H9 (cell line): ENCODE measurements around the gene BCL2L2. TPM values are rescaled to one million over a fixed set of nuclear protein-coding genes. Genes with fewer than 3 reads are reported as not detected.

Experiments used
- DNase-seq: peaks from one replicate; pipeline ENCODE4 v3.0.0-alpha.2; 2017
- H2AFZ ChIP-seq: one replicate; pipeline ENCODE4 v1.6.1; 2013; ENCODE audit warnings: mild to moderate bottlenecking, low read length, control low read depth, moderate library complexity
- H2AK5ac ChIP-seq: 2 replicates; pipeline ENCODE4 v1.6.1; 2013; ENCODE audit warnings: low read length, control low read depth, mixed read lengths; ENCODE audit not compliant: insufficient read length
- H2BK120ac ChIP-seq: one replicate; pipeline ENCODE4 v1.6.1; 2013; ENCODE audit warnings: low read depth, mild to moderate bottlenecking, low read length, control low read depth, inconsistent platforms; ENCODE audit not compliant: poor library complexity, severe bottlenecking
- H2BK12ac ChIP-seq: 2 replicates; pipeline ENCODE4 v1.6.1; 2013; ENCODE audit warnings: low read length, control low read depth, mixed read lengths, low read depth; ENCODE audit not compliant: insufficient read length
- H2BK15ac ChIP-seq: 2 replicates; pipeline ENCODE4 v1.6.1; 2013; ENCODE audit warnings: low read depth, low read length, control low read depth
- H2BK20ac ChIP-seq: one replicate; pipeline ENCODE4 v1.6.1; 2013; ENCODE audit warnings: low read depth, mild to moderate bottlenecking, low read length, control low read depth, inconsistent platforms; ENCODE audit not compliant: poor library complexity, severe bottlenecking
- H2BK5ac ChIP-seq: 2 replicates; pipeline ENCODE4 v1.6.1; 2013; ENCODE audit warnings: low read length, control low read depth, mixed read lengths; ENCODE audit not compliant: insufficient read length
- H3K14ac ChIP-seq: 2 replicates; pipeline ENCODE4 v1.6.1; 2013; ENCODE audit warnings: low read length, control low read depth; ENCODE audit not compliant: insufficient read depth
- H3K18ac ChIP-seq: 2 replicates; pipeline ENCODE4 v1.6.1; 2013; ENCODE audit warnings: low read depth, mild to moderate bottlenecking, mixed read lengths, low read length, control low read depth; ENCODE audit not compliant: insufficient read length
- H3K23ac ChIP-seq: 2 replicates; pipeline ENCODE4 v1.6.1; 2013; ENCODE audit warnings: low read length, control low read depth, mixed read lengths, low read depth; ENCODE audit not compliant: insufficient read length
- H3K23me2 ChIP-seq: 2 replicates; pipeline ENCODE4 v1.6.1; 2013; ENCODE audit warnings: low read depth, mild to moderate bottlenecking, mixed read lengths, low read length, control low read depth; ENCODE audit not compliant: insufficient read length, poor library complexity, severe bottlenecking
- H3K27ac ChIP-seq: 2 replicates; pipeline ENCODE4 v1.5.1; 2013; ENCODE audit warnings: low read length, control low read depth, mixed read lengths, low read depth; ENCODE audit not compliant: insufficient read length
- H3K27me3 ChIP-seq: 2 replicates; pipeline ENCODE4 v1.6.1; 2013; ENCODE audit warnings: low read length, control low read depth, inconsistent platforms; ENCODE audit not compliant: insufficient read depth
- H3K4ac ChIP-seq: 2 replicates; pipeline ENCODE4 v1.6.1; 2013; ENCODE audit warnings: low read depth, mild to moderate bottlenecking, control low read depth, inconsistent platforms, low read length, moderate library complexity
- H3K4me1 ChIP-seq: 2 replicates; pipeline ENCODE4 v1.6.1; 2013; ENCODE audit warnings: low read length, control low read depth, inconsistent platforms; ENCODE audit not compliant: insufficient read depth
- H3K4me2 ChIP-seq: 2 replicates; pipeline ENCODE4 v1.6.1; 2013; ENCODE audit warnings: low read length, control low read depth, mixed read lengths; ENCODE audit not compliant: insufficient read length, insufficient read depth
- H3K56ac ChIP-seq: 2 replicates; pipeline ENCODE4 v1.6.1; 2013; ENCODE audit warnings: low read depth, mild to moderate bottlenecking, mixed read lengths, low read length, control low read depth; ENCODE audit not compliant: insufficient read length
- H3K79me1 ChIP-seq: 2 replicates; pipeline ENCODE4 v1.6.1; 2013; ENCODE audit warnings: low read depth, mild to moderate bottlenecking, moderate library complexity, low read length, control low read depth, inconsistent platforms; ENCODE audit not compliant: insufficient read depth, poor library complexity, severe bottlenecking
- H3K79me2 ChIP-seq: 2 replicates; pipeline ENCODE4 v1.6.1; 2013; ENCODE audit warnings: low read length, control low read depth, inconsistent platforms; ENCODE audit not compliant: insufficient read depth
- H3K9ac ChIP-seq: 2 replicates; pipeline ENCODE4 v1.6.1; 2013; ENCODE audit warnings: low read length, control low read depth, mixed read lengths; ENCODE audit not compliant: insufficient read length; ENCODE audit errors: extremely low read depth
- H3K9me3 ChIP-seq: one replicate; pipeline ENCODE4 v1.6.1; 2013; ENCODE audit warnings: low read depth, low read length, inconsistent platforms; ENCODE audit not compliant: control insufficient read depth
- H3T11ph ChIP-seq: one replicate; pipeline ENCODE4 v1.6.1; 2013; ENCODE audit warnings: mild to moderate bottlenecking, low read length, control low read depth, inconsistent platforms
- H4K20me1 ChIP-seq: one replicate; pipeline ENCODE4 v1.6.1; 2013; ENCODE audit not compliant: control insufficient read depth, insufficient read length, insufficient read depth
- H4K5ac ChIP-seq: 2 replicates; pipeline ENCODE4 v1.6.1; 2013; ENCODE audit warnings: low read depth, mild to moderate bottlenecking, mixed read lengths, low read length, control low read depth; ENCODE audit not compliant: insufficient read length
- H4K8ac ChIP-seq: replicated peaks from 2 replicates; pipeline ENCODE4 v1.6.1; 2013; ENCODE audit warnings: low read length, control low read depth, mixed read lengths, low read depth; ENCODE audit not compliant: insufficient read length
- H4K91ac ChIP-seq: 2 replicates; pipeline ENCODE4 v1.6.1; 2013; ENCODE audit warnings: low read depth, mild to moderate bottlenecking, moderate library complexity, mixed read lengths, low read length, control low read depth; ENCODE audit not compliant: insufficient read length
- H3K27ac Mint-ChIP-seq, 3 experiments: 2 replicates in 2 of 3; 3 replicates in 1 of 3; pipeline ENCODE4 v1.8.0; 2020 to 2021; ENCODE audit warnings: mixed read lengths in 3 of 3, mild to moderate bottlenecking in 1 of 3, moderate library complexity in 1 of 3
- H3K27me3 Mint-ChIP-seq: 2 replicates; pipeline ENCODE4 v1.8.0; 2021; ENCODE audit warnings: low read depth, mild to moderate bottlenecking, moderate library complexity, mixed read lengths
- H3K36me3 Mint-ChIP-seq, 3 experiments: 2 replicates in 2 of 3; 3 replicates in 1 of 3; pipeline ENCODE4 v1.8.0; 2020 to 2021; ENCODE audit warnings: low read depth in 3 of 3, mixed read lengths in 3 of 3; ENCODE audit not compliant: insufficient read depth in 1 of 3
- H3K4me1 Mint-ChIP-seq, 2 experiments: 2 replicates each; pipeline ENCODE4 v1.8.0; 2020; ENCODE audit warnings: mixed read lengths in 2 of 2
- H3K4me3 Mint-ChIP-seq, 2 experiments: 2 replicates in 1 of 2; 3 replicates in 1 of 2; pipeline ENCODE4 v1.8.0; 2020 to 2021; ENCODE audit warnings: mild to moderate bottlenecking in 2 of 2, mixed read lengths in 2 of 2, moderate library complexity in 1 of 2
- H3K9me3 Mint-ChIP-seq, 2 experiments: 2 replicates in 1 of 2; 3 replicates in 1 of 2; pipeline ENCODE4 v1.8.0; 2020; ENCODE audit warnings: mild to moderate bottlenecking in 2 of 2, mixed read lengths in 2 of 2, moderate library complexity in 1 of 2
- WGBS: extraction: QIAGEN DNeasy Blood & Tissue Kit; methylation state at CpG from one replicate; pipeline ENCODE4 v1.1.7; 2013; ENCODE audit warnings: missing lambda C conversion rate, low lambda C conversion rate, mixed read lengths; ENCODE audit not compliant: insufficient read length; ENCODE audit errors: extremely low coverage; 5-methylcytosine and 5-hydroxymethylcytosine counted together
- total RNA-seq: library from RNA; stranded (reverse); gene quantifications from 2 replicates; pipeline ENCODE4 v1.2.1, GENCODE V29; 2021
- TF ChIP-seq, protein P1 (sequence below): fragments of 200-600 bp; sonication (generic); conservative IDR thresholded peaks from 3 replicates; pipeline ENCODE4 v1.8.0; 2021; ENCODE audit warnings: antibody characterized with exemption, mild to moderate bottlenecking

BCL2L2 gene
- total RNA-seq, 1 experiment from 2014 or later, result 8.4 TPM

DNA sequence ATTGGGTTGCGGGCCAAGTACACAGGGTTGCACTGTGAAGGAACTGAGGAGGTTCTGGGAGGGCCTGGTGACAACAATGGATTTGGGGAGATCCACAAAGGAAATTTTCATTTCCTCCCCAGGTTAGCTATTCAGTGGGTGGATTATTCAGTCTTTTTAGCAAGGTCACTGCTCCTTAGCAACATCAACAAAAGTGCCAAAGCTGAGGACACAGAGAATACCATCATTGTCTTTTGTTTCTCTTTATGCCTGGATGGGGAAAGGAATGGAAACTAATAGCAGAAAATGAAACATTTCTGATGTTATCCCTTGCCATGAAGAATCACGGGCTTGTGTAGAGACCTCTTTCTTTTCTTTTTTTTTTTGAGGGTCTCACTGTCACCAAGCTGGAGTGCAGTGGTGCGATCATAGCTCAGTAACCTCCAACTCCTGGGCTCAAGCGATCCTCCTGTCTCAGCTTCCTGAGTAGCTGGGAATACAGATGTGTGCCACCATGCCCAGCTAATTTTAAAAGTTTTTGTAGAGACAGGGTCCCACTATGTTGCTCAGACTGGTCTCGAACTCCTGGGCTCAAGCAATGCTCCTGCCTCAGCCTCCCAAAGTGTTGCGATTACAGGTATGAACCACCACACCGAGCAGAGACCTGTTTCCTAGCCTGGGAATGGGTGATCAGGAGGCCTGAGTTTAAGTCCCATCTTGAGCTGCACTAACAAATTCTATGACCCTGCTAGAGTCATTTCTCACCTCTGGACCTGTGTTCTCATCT, 10.4 kb upstream of the BCL2L2 start:
- no peaks in the 10 kb centered on the region for H4K20me1 ChIP-seq
- no peak overlapping the region for H3K4ac ChIP-seq
- H3K79me1 ChIP-seq, result no peaks in the 10 kb centered on the region
- H2BK15ac ChIP-seq, result no peak overlapping the region
- DNase-seq, result no peak
- H2BK120ac ChIP-seq, result no peak overlapping the region
- Mint-ChIP-seq H3K27me3 (peaks cover 97% of the 10 kb centered on the region), H3K4me1 (peaks cover 21 to 29% of the 10 kb centered on the region in 2 experiments), H3K36me3 (peaks cover 0 to 10% (median 0%) of the 10 kb centered on the region in 3 experiments; a peak in 1 of 7 replicates), H3K27ac (no peak overlapping the region), H3K4me3 (peak overlapping the region in 1 of 2 experiments; percentile 7; a peak in 2 of 5 replicates), H3K9me3 (peaks cover 0 to 5% of the 10 kb centered on the region in 2 experiments; a peak in 1 of 5 replicates)
- no peaks in the 10 kb centered on the region for H3K9me3 ChIP-seq
- H2AFZ ChIP-seq, result no peak overlapping the region
- H3K14ac ChIP-seq, result no peak overlapping the region
- no peak overlapping the region for H3T11ph ChIP-seq
- H4K91ac ChIP-seq, result no peak overlapping the region
- no CpG with 5 or more reads among the region's 7 CpGs for WGBS
- no peak overlapping the region for H3K27ac ChIP-seq
- no peak overlapping the region for H3K23ac ChIP-seq
- peaks cover 5% of the 10 kb centered on the region for H3K23me2 ChIP-seq
- H3K56ac ChIP-seq, result no peak overlapping the region
- H2AK5ac ChIP-seq, result no peak overlapping the region
- no peak overlapping the region for H3K9ac ChIP-seq
- no peaks in the 10 kb centered on the region for H3K79me2 ChIP-seq
- no peak overlapping the region for H3K18ac ChIP-seq
- H2BK20ac ChIP-seq, result no peak overlapping the region
- H3K4me1 ChIP-seq, result no peaks in the 10 kb centered on the region
- H2BK5ac ChIP-seq, result no peak overlapping the region
- TF ChIP-seq, protein P1, sequence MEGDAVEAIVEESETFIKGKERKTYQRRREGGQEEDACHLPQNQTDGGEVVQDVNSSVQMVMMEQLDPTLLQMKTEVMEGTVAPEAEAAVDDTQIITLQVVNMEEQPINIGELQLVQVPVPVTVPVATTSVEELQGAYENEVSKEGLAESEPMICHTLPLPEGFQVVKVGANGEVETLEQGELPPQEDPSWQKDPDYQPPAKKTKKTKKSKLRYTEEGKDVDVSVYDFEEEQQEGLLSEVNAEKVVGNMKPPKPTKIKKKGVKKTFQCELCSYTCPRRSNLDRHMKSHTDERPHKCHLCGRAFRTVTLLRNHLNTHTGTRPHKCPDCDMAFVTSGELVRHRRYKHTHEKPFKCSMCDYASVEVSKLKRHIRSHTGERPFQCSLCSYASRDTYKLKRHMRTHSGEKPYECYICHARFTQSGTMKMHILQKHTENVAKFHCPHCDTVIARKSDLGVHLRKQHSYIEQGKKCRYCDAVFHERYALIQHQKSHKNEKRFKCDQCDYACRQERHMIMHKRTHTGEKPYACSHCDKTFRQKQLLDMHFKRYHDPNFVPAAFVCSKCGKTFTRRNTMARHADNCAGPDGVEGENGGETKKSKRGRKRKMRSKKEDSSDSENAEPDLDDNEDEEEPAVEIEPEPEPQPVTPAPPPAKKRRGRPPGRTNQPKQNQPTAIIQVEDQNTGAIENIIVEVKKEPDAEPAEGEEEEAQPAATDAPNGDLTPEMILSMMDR, result no peak
- H3K4me2 ChIP-seq, result no peak overlapping the region
- H4K5ac ChIP-seq, result no peak overlapping the region
- no peak overlapping the region for H2BK12ac ChIP-seq
- no peak overlapping the region for H4K8ac ChIP-seq
- H3K27me3 ChIP-seq, result peaks cover 53% of the 10 kb centered on the region
